ENCODE data around the gene BEGAIN. TPM values are rescaled to one million over a fixed set of nuclear protein-coding genes. Genes with fewer than 3 reads are reported as not detected.

BEGAIN gene
- total RNA-seq, 2 donors from 2014 or later = 0.91 to 1.3 TPM

GRCh38 chr14:100573002-100573756 is 14.0 kb downstream of the BEGAIN start:
- peaks cover 7% of the 10 kb centered on the region for H3K4me1 Mint-ChIP-seq
- H3K27ac ChIP-seq (ENCODE audit: low read depth, low read length) = no peak overlapping the region
- no peak for DNase-seq
- no peak overlapping the region for H3K4me3 ChIP-seq (ENCODE audit: low read length)
- peaks cover 44% of the 10 kb centered on the region for H3K27me3 Mint-ChIP-seq (ENCODE audit: insufficient read depth)
- no peaks in the 10 kb centered on the region for H3K36me3 Mint-ChIP-seq (ENCODE audit: low read depth)
- H3K27me3 ChIP-seq (ENCODE audit: control insufficient read depth, insufficient read depth, low read length, poor library complexity, severe bottlenecking) = peaks cover 34% of the 10 kb centered on the region
- H3K27ac Mint-ChIP-seq = no peak overlapping the region
- H3K4me3 Mint-ChIP-seq = no peak overlapping the region
- TF ChIP-seq CTCF (conservative IDR thresholded peaks at IDR 0.05) = no peak
- no peaks in the 10 kb centered on the region for H3K9me3 Mint-ChIP-seq
- no peaks in the 10 kb centered on the region for H3K9me3 ChIP-seq (ENCODE audit: control insufficient read depth, low read length)
- no peaks in the 10 kb centered on the region for H3K36me3 ChIP-seq (ENCODE audit: control insufficient read depth, insufficient read depth, low read length)
- no peaks in the 10 kb centered on the region for H3K4me1 ChIP-seq (ENCODE audit: control insufficient read depth, insufficient read depth, low read length)
- 37 to 51% methylated on average over 6 to 17 of the region's 18 CpGs for WGBS, 2 experiments (ENCODE audit: insufficient coverage in 1 of 2, insufficient read length in 1 of 2)
- H3K9ac ChIP-seq (ENCODE audit: extremely low read depth, low read length, poor library complexity, severe bottlenecking) = no peak overlapping the region

GRCh38 chr14:100572543-100572942 is 14.7 kb downstream of the BEGAIN start:
- Histone ChIP-seq H3K36me3 (ENCODE audit: control insufficient read depth, insufficient read depth, low read length) (no peaks in the 10 kb centered on the region), H3K9me3 (ENCODE audit: control insufficient read depth, low read length) (no peaks in the 10 kb centered on the region), H3K4me1 (ENCODE audit: control insufficient read depth, insufficient read depth, low read length) (no peaks in the 10 kb centered on the region), H3K27ac (ENCODE audit: low read depth, low read length) (no peak overlapping the region), H3K27me3 (ENCODE audit: control insufficient read depth, insufficient read depth, low read length, poor library complexity, severe bottlenecking) (peaks cover 41% of the 10 kb centered on the region), H3K4me3 (ENCODE audit: low read length) (no peak overlapping the region), H3K9ac (ENCODE audit: extremely low read depth, low read length, poor library complexity, severe bottlenecking) (no peak overlapping the region)
- no peak overlapping the region for H3K4me3 Mint-ChIP-seq
- TF ChIP-seq CTCF (conservative IDR thresholded peaks at IDR 0.05) = no peak
- peaks cover 7% of the 10 kb centered on the region for H3K4me1 Mint-ChIP-seq
- no peaks in the 10 kb centered on the region for H3K9me3 Mint-ChIP-seq
- no peak for DNase-seq
- peaks cover 47% of the 10 kb centered on the region for H3K27me3 Mint-ChIP-seq (ENCODE audit: insufficient read depth)
- no peak overlapping the region for H3K27ac Mint-ChIP-seq
- WGBS, 2 experiments (ENCODE audit: insufficient coverage in 1 of 2, insufficient read length in 1 of 2) = 85 to 87% methylated on average over 3 of the region's 3 CpGs
- no peaks in the 10 kb centered on the region for H3K36me3 Mint-ChIP-seq (ENCODE audit: low read depth)

- no peaks in the 10 kb centered on the region for H3K36me3 ChIP-seq (ENCODE audit: control insufficient read depth, insufficient read depth, low read length)
- no peak overlapping the region for H3K4me3 Mint-ChIP-seq
- WGBS, 2 experiments (ENCODE audit: insufficient coverage in 1 of 2, insufficient read length in 1 of 2) = 86 to 89% methylated on average over 14 to 16 of the region's 16 CpGs
Measured at GRCh38 chr14:100571837-100572236, 15.4 kb downstream of the BEGAIN start.

More at GRCh38 chr14:100571837-100572236, 15.4 kb downstream of the BEGAIN start:
- Histone ChIP-seq H3K4me3 (ENCODE audit: low read length) (no peak overlapping the region), H3K9me3 (ENCODE audit: control insufficient read depth, low read length) (no peaks in the 10 kb centered on the region), H3K4me1 (ENCODE audit: control insufficient read depth, insufficient read depth, low read length) (no peaks in the 10 kb centered on the region), H3K27me3 (ENCODE audit: control insufficient read depth, insufficient read depth, low read length, poor library complexity, severe bottlenecking) (peaks cover 48% of the 10 kb centered on the region), H3K27ac (ENCODE audit: low read depth, low read length) (no peak overlapping the region), H3K9ac (ENCODE audit: extremely low read depth, low read length, poor library complexity, severe bottlenecking) (no peak overlapping the region)
- no peak for TF ChIP-seq CTCF (conservative IDR thresholded peaks at IDR 0.05)
- H3K27me3 Mint-ChIP-seq (ENCODE audit: insufficient read depth) = peaks cover 51% of the 10 kb centered on the region
- no peak overlapping the region for H3K27ac Mint-ChIP-seq
- no peak for DNase-seq
- no peaks in the 10 kb centered on the region for H3K9me3 Mint-ChIP-seq
- no peaks in the 10 kb centered on the region for H3K36me3 Mint-ChIP-seq (ENCODE audit: low read depth)
- peaks cover 7% of the 10 kb centered on the region for H3K4me1 Mint-ChIP-seq
